Hepatocyte (in vitro differentiated cells): ENCODE results near the gene CYP4F8. TPM values are rescaled to one million over a fixed set of nuclear protein-coding genes. Genes with fewer than 3 reads are reported as not detected.

Source experiments
- DNase-seq: peaks from one replicate; pipeline ENCODE4 v3.0.0-alpha.2; 2016; ENCODE audit warnings: low spot score
- H2AFZ ChIP-seq: fragments of 200-600 bp; sonication (generic); 2 replicates; pipeline ENCODE4 v1.6.0; 2016; ENCODE audit warnings: antibody characterized with exemption, mild to moderate bottlenecking
- H3K27ac ChIP-seq: fragments of 200-600 bp; sonication (generic); 2 replicates; pipeline ENCODE4 v1.5.1; 2016; ENCODE audit warnings: mild to moderate bottlenecking
- H3K27me3 ChIP-seq: fragments of 200-600 bp; sonication (generic); 2 replicates; pipeline ENCODE4 v1.6.1; 2016
- H3K36me3 ChIP-seq: fragments of 200-600 bp; sonication (generic); replicated peaks from 2 replicates; pipeline ENCODE4 v1.5.1; 2016; ENCODE audit warnings: low read depth; ENCODE audit not compliant: insufficient read depth
- H3K4me1 ChIP-seq: fragments of 200-600 bp; sonication (generic); 2 replicates; pipeline ENCODE4 v1.5.1; 2016; ENCODE audit warnings: mild to moderate bottlenecking, moderate library complexity; ENCODE audit not compliant: insufficient read depth
- H3K4me2 ChIP-seq: fragments of 200-600 bp; sonication (generic); 2 replicates; pipeline ENCODE4 v1.6.0; 2016
- H3K4me3 ChIP-seq: fragments of 200-600 bp; sonication (generic); 2 replicates; pipeline ENCODE4 v1.5.1; 2016; ENCODE audit warnings: mild to moderate bottlenecking
- H3K79me2 ChIP-seq: fragments of 200-600 bp; sonication (generic); 2 replicates; pipeline ENCODE4 v1.6.0; 2017; ENCODE audit warnings: mild to moderate bottlenecking
- H3K9me2 ChIP-seq: fragments of 200-600 bp; sonication (generic); replicated peaks from 2 replicates; pipeline ENCODE4 v1.6.0; 2017; ENCODE audit warnings: mild to moderate bottlenecking; ENCODE audit not compliant: insufficient read depth
- H3K9me3 ChIP-seq: fragments of 200-600 bp; sonication (generic); 2 replicates; pipeline ENCODE4 v1.5.1; 2016; ENCODE audit warnings: low read depth, mild to moderate bottlenecking
- H4K20me1 ChIP-seq: fragments of 200-600 bp; sonication (generic); 2 replicates; pipeline ENCODE4 v1.6.0; 2016; ENCODE audit warnings: mild to moderate bottlenecking; ENCODE audit not compliant: insufficient read depth, poor library complexity, severe bottlenecking
- EZH2 ChIP-seq: fragments of 200-600 bp; sonication (generic); IDR thresholded peaks from 2 replicates; pipeline ENCODE4 v1.6.1; 2016; ENCODE audit warnings: antibody characterized with exemption, mild to moderate bottlenecking, borderline replicate concordance
- EZH2phosphoT487 ChIP-seq: fragments of 200-600 bp; sonication (generic); IDR thresholded peaks from one replicate; pipeline ENCODE4 v1.6.1; 2018; ENCODE audit warnings: antibody characterized with exemption, mild to moderate bottlenecking, low read depth, moderate library complexity; ENCODE audit not compliant: unreplicated experiment, severe bottlenecking
- WGBS: methylation state at CpG from one replicate; pipeline ENCODE4 v1.1.6; 2016; ENCODE audit warnings: low lambda C conversion rate; ENCODE audit errors: missing lambda C conversion rate; 5-methylcytosine and 5-hydroxymethylcytosine counted together
- polyA plus RNA-seq: library from polyadenylated mRNA; unstranded; fragments of >200 nt; fragmentation: Nextera tagmentation; extraction: Ambion mirVana; gene quantifications from 2 replicates; pipeline ENCODE4 v1.2.1, GENCODE V29; 2016
- total RNA-seq: library from RNA; depleted of rRNA; stranded (reverse); fragments of >200 nt; gene quantifications from 2 replicates; pipeline ENCODE4 v1.2.3, GENCODE V29; 2014
- TF ChIP-seq, protein P1 (sequence below): fragments of 200-600 bp; sonication (generic); IDR thresholded peaks from 2 replicates; pipeline ENCODE4 v1.5.1; 2016; ENCODE audit warnings: antibody characterized with exemption, mild to moderate bottlenecking; ENCODE audit not compliant: poor library complexity

Gene CYP4F8
- total and polyA plus RNA-seq, 2 experiments from 2014 or later, result not detected

- H3K27me3 ChIP-seq, result no peaks in the 10 kb centered on the region
Observed at GRCh38 chr19:15656467-15656866, 41.4 kb downstream of the CYP4F8 start.

DNA sequence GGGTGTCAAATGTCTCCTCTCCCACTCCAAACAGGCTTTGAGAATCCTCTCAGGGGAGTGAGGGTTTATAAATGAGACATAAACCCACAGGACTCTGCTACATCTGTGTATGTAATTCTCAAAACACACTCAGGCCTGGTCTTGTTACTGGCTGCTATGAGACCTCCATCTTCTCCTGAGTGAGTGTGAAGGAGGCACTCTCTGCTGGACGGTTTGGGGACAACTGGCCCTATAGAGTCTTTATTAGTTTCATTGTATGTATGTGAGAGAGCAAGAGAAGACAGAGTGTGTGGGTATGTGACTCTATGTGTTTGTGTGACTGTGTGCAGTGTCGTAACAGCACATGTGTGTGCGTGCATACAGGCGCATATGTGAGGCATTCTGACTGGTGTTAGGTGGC lies 48.2 kb downstream of the CYP4F8 start:
- WGBS, result 71% methylated on average over 4 of the region's 4 CpGs
- H3K9me2 ChIP-seq, result no peaks in the 10 kb centered on the region
- H3K27me3 ChIP-seq, result no peaks in the 10 kb centered on the region
- H3K27ac ChIP-seq, result no peak overlapping the region
- no peaks in the 10 kb centered on the region for H3K36me3 ChIP-seq
- no peak overlapping the region for H3K4me2 ChIP-seq
- no peaks in the 10 kb centered on the region for H4K20me1 ChIP-seq
- H3K4me3 ChIP-seq, result no peak overlapping the region
- H3K9me3 ChIP-seq, result no peaks in the 10 kb centered on the region
- no peak for DNase-seq
- no peaks in the 10 kb centered on the region for H3K79me2 ChIP-seq
- no peaks in the 10 kb centered on the region for H3K4me1 ChIP-seq
- TF ChIP-seq, protein P1, sequence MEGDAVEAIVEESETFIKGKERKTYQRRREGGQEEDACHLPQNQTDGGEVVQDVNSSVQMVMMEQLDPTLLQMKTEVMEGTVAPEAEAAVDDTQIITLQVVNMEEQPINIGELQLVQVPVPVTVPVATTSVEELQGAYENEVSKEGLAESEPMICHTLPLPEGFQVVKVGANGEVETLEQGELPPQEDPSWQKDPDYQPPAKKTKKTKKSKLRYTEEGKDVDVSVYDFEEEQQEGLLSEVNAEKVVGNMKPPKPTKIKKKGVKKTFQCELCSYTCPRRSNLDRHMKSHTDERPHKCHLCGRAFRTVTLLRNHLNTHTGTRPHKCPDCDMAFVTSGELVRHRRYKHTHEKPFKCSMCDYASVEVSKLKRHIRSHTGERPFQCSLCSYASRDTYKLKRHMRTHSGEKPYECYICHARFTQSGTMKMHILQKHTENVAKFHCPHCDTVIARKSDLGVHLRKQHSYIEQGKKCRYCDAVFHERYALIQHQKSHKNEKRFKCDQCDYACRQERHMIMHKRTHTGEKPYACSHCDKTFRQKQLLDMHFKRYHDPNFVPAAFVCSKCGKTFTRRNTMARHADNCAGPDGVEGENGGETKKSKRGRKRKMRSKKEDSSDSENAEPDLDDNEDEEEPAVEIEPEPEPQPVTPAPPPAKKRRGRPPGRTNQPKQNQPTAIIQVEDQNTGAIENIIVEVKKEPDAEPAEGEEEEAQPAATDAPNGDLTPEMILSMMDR, result no peak
- TF ChIP-seq EZH2 (no peak), EZH2phosphoT487 (no peak)
- no peak overlapping the region for H2AFZ ChIP-seq

More at GRCh38 chr19:15656467-15656866, 41.4 kb downstream of the CYP4F8 start:
- Histone ChIP-seq H3K9me3 (no peaks in the 10 kb centered on the region), H3K4me2 (no peak overlapping the region), H3K27ac (no peak overlapping the region), H3K79me2 (no peaks in the 10 kb centered on the region), H3K36me3 (no peaks in the 10 kb centered on the region), H3K4me3 (no peak overlapping the region), H4K20me1 (no peaks in the 10 kb centered on the region), H2AFZ (no peak overlapping the region), H3K9me2 (no peaks in the 10 kb centered on the region), H3K4me1 (no peaks in the 10 kb centered on the region)
- no peak for DNase-seq
- TF ChIP-seq, protein P1, result no peak

DNA sequence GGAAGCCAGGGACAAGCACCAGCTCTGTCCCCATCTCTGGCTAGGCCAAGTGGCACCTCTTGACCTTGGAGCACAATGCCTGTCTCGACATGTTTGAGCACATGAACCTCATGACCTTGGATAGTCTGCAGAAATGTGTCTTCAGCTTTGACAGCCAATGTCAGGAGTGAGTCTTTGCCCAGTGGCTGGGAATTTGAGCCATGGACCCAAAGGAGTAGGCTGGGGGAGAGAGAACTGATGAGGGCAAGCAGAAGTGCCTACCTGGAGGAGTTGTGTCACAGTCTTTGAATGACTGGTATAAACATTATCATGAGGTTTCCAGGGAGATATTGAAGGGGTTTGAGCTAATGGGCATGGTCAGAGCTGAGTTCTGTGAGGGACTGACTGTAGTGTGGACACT lies 51.2 kb downstream of the CYP4F8 start:
- Histone ChIP-seq H3K4me2 (no peak overlapping the region), H3K27me3 (no peaks in the 10 kb centered on the region), H3K36me3 (no peaks in the 10 kb centered on the region), H3K4me1 (no peaks in the 10 kb centered on the region), H3K4me3 (no peak overlapping the region), H3K9me3 (no peaks in the 10 kb centered on the region), H4K20me1 (no peaks in the 10 kb centered on the region), H3K9me2 (no peaks in the 10 kb centered on the region), H3K27ac (no peak overlapping the region), H2AFZ (no peak overlapping the region), H3K79me2 (no peaks in the 10 kb centered on the region)
- 47% methylated on average over 1 of the region's 1 CpG for WGBS
- no peak for DNase-seq
- no peak for TF ChIP-seq EZH2phosphoT487
- TF ChIP-seq EZH2, result no peak
- TF ChIP-seq, protein P1, result no peak

- Histone ChIP-seq H3K79me2 (no peaks in the 10 kb centered on the region), H3K27ac (no peak overlapping the region), H3K9me2 (no peaks in the 10 kb centered on the region), H3K4me3 (no peak overlapping the region), H4K20me1 (no peaks in the 10 kb centered on the region), H3K27me3 (no peaks in the 10 kb centered on the region), H2AFZ (no peak overlapping the region), H3K4me1 (no peaks in the 10 kb centered on the region), H3K4me2 (no peak overlapping the region), H3K9me3 (no peaks in the 10 kb centered on the region), H3K36me3 (no peaks in the 10 kb centered on the region)
- WGBS, result 70% methylated on average over 4 of the region's 4 CpGs
- DNase-seq, result no peak
- no peak for TF ChIP-seq EZH2phosphoT487
- no peak for TF ChIP-seq EZH2
- TF ChIP-seq, protein P1, result no peak
Observed at GRCh38 chr19:15666883-15667282, 51.9 kb downstream of the CYP4F8 start.
